HFF-Myc (cell line): Measurements from ENCODE around the gene ACTN3.
"Not testable (repeated sequence)": the region's sequence is repeated elsewhere in the genome, so short reads cannot be mapped to it uniquely, and the experiment has no call there.

Experiments
- DNase-seq: peaks from one replicate; pipeline ENCODE4 v3.0.0-alpha.2; 2011; ENCODE audit warnings: low read depth; ENCODE audit errors: extremely low read depth
- H3K4me3 ChIP-seq: replicated peaks from 2 replicates; pipeline ENCODE4 v1.5.1; 2011; ENCODE audit warnings: low read depth, mild to moderate bottlenecking, control low read depth, low read length
- TF ChIP-seq, protein P1 (sequence below): IDR thresholded peaks from 2 replicates; pipeline ENCODE4 v1.5.1; 2012; ENCODE audit warnings: mild to moderate bottlenecking, low read depth, low read length, control low read depth; ENCODE audit errors: missing control alignments

Gene ACTN3

DNA sequence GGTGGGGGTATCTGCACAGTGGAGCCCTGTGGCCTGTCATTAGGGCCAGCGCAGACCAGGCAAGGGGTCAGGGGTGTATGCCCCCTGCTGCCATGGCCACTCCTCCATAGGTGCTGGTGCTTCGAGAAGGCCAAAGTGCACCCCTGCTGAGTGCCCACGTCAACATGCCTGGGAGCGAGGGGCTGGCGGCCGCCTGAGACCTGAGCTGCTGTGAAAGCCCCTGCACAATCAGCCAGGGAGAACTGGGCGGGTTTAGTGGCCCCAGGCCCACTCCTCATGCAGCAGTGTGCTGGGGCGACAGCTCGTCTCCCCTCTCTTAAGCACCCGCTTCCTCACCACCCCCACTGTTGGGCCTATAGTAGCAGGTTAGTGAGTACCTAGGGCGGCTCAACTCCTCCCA lies 14.9 kb upstream of the ACTN3 start:
- TF ChIP-seq, protein P1, sequence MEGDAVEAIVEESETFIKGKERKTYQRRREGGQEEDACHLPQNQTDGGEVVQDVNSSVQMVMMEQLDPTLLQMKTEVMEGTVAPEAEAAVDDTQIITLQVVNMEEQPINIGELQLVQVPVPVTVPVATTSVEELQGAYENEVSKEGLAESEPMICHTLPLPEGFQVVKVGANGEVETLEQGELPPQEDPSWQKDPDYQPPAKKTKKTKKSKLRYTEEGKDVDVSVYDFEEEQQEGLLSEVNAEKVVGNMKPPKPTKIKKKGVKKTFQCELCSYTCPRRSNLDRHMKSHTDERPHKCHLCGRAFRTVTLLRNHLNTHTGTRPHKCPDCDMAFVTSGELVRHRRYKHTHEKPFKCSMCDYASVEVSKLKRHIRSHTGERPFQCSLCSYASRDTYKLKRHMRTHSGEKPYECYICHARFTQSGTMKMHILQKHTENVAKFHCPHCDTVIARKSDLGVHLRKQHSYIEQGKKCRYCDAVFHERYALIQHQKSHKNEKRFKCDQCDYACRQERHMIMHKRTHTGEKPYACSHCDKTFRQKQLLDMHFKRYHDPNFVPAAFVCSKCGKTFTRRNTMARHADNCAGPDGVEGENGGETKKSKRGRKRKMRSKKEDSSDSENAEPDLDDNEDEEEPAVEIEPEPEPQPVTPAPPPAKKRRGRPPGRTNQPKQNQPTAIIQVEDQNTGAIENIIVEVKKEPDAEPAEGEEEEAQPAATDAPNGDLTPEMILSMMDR: no peak
- DNase-seq: no peak
- no peak overlapping the region for H3K4me3 ChIP-seq

DNA sequence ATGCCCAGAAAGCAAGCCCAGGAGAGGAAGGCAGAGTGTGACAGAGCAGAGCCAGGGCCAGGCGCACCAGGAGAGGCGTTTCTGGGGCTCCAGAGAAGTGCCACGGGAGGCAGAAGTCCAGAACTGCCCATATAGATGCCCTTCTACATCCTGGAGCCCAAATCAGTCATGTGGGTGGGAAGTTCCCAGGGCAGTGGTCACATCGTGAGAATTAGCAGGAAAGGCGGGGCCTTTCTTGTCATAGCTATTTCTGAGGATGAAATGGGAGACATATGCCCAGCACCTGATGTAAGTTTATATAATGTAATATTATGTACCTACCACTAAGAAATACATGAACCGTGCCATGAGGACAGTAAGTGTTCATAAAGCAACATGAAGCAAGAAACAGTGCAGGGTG lies 13.9 kb upstream of the ACTN3 start:
- TF ChIP-seq, protein P1: no peak
- DNase-seq: no peak
- H3K4me3 ChIP-seq: no peak overlapping the region

DNA sequence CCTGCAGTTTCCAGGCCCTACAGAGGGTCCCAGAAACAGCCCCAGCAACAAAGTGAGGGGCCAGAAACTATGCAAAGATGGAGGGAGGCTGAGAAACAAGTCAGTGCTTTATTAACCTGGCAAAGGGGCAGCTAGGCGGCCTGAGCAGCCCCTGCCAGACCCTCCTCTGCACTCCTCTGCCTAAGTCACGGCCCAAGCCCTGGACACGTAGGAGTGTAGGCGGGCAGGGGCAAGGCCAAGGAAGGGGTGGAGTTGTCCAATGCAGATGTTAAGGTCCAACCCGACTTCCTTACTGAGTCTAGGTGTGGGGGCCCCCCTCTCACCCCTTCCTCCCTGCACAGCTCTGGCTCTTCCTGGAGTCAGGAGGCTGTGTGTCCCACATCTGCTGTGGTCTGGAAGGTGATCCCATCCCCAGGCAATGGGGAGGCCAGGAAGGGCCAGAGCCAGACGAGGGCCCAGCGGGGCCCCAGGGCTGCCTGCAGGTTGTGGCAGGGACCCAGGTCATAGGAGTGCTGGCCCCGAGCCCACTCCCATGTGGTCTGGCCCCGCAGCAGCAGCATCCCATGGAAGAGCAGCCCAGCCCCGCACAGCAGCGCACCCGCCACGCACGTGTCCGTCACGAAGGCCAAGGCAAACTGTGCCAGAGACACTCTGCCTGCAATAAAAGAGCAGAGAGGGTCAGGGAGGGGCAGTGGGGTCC lies 7.4 kb upstream of the ACTN3 start:
- DNase-seq: no peak
- H3K4me3 ChIP-seq: no peak overlapping the region
- TF ChIP-seq, protein P1: no peak

DNA sequence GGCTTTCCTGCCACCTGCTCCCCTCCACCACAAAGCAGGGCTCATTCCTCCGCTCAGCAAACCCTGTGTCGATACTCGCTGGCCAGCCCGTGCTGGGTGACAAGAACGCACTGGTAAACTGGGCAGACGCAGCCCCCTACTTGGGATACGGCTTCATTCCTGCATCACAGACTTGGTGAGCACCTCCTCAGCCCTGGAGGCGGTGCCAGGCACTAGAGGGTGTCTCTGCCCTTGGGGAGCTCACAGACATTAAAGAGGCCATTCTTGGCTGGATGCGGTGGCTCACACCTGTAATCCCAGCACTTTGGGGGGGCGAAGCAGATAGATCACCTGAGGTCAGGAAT lies 6.9 kb upstream of the ACTN3 start:
- H3K4me3 ChIP-seq: no peak overlapping the region
- TF ChIP-seq, protein P1: no peak
- no peak for DNase-seq

DNA sequence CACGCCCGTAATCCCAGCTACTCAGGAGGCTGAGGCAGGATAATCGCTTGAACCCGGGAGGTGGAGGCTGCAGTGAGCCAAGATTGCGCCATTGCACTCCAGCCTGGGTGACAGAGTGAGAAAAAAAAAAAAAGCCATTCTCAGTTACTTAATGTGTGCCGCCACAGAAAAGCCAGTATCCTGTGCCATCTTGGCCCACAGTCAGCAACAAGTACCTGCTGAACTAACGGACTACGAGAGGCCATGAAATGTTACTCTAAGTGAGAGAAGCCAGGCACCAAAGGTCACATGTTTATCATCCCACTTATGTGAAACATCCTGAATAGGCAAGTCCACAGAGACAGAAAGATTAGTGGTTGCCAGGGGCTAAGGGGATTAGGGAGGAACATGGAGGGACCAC lies 6.1 kb upstream of the ACTN3 start:
- H3K4me3 ChIP-seq, DNase-seq: not testable (repeated sequence)

DNA sequence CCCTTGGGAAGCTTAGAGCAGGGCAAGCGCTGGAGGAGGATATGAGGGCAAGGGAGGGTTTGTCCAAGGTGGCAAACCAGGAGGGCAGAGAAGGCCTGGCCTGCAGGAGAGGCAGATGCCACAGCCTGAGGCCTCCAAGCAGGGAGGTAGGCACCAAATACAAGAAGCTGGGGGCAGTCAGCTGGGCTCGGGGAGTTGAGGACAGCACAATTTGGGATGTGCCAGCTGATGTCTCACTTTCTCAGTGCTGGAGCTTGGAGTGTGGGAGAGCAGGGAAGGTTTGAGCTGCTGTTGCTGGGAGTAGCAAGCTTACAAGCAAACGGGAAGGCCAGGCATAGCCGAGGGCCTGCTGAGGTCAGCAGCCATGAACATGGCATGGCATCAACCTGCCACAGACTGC lies 4.8 kb upstream of the ACTN3 start:
- TF ChIP-seq, protein P1: no peak
- no peak for DNase-seq
- no peak overlapping the region for H3K4me3 ChIP-seq

DNA sequence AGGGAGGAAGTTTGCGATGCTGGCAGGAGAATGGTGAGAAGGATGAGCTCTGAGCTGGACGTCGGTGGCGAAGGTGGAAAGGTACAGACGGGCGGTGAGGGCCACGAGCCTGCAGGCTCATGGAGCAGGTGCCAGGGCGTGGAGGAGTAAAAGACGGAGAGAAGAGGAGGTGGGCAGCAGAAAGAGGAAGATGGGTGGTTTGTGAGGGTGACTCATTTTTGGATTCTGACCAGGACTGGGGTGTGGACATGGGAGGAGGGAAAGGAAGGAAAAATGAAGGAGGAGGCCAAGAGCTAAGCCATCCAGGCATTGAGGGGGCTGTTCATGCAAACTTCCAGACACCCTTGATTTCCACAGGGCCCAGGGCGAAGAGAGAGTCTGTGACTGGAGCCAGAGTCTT lies 4.3 kb upstream of the ACTN3 start:
- H3K4me3 ChIP-seq: no peak overlapping the region
- TF ChIP-seq, protein P1: no peak
- DNase-seq: no peak
